ENCODE measurements around the gene AP3S1.

The AP3S1 gene

GRCh38 chr5:115941051-115941675 lies 99.4 kb downstream of the AP3S1 start:
- in situ Hi-C loops (cut with MboI; ENCODE audit: low sequenced_read_pairs) = no loop called here
- no peaks in the 10 kb centered on the region for H3K9me3 ChIP-seq
- no peak for DNase-seq (ENCODE audit: low spot score in 2 of 2)

GRCh38 chr5:115944501-115944900 lies 102.8 kb downstream of the AP3S1 start:
- in situ Hi-C loops (cut with MboI; ENCODE audit: low sequenced_read_pairs) = no loop called here
- H3K27me3 ChIP-seq (ENCODE audit: low read depth) = no peaks in the 10 kb centered on the region

More at GRCh38 chr5:115941051-115941675, 99.4 kb downstream of the AP3S1 start:
- no peaks in the 10 kb centered on the region for H3K36me3 ChIP-seq (replicated peaks)
- no peak overlapping the region for H3K4me3 ChIP-seq
- H3K27me3 ChIP-seq (ENCODE audit: low read depth) = no peaks in the 10 kb centered on the region
- H3K4me1 ChIP-seq = peaks cover 4% of the 10 kb centered on the region

DNA sequence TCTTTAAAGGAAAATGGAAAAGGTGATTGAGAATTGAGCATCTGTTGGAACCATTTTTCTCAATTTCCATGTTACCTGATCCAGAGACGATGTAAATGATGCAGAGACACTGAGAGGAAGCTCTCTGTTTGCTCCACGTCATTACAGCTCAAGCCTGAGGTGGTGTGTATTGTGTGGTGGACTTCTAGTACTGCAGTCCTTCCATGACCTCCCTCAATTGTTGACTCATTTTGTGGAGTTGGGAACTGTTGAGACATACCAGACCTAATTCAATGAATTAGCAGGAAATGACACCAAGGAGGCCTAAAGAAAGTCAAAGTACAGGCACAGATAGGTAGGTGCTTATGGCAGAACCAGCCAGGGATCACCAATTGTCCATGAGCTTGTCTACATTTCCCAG lies 104.9 kb downstream of the AP3S1 start:
- Histone ChIP-seq H3K4me1 (no peaks in the 10 kb centered on the region), H3K36me3 (replicated peaks) (no peaks in the 10 kb centered on the region)
- in situ Hi-C loops (cut with MboI; ENCODE audit: low sequenced_read_pairs) = no loop called here

More at GRCh38 chr5:115944501-115944900, 102.8 kb downstream of the AP3S1 start:
- no peak overlapping the region for H3K4me3 ChIP-seq
- DNase-seq (ENCODE audit: low spot score in 2 of 2) = no peak
- H3K4me1 ChIP-seq = peaks cover under 1% of the 10 kb centered on the region
- H3K36me3 ChIP-seq (replicated peaks) = no peaks in the 10 kb centered on the region
- H3K9me3 ChIP-seq = no peaks in the 10 kb centered on the region

DNA sequence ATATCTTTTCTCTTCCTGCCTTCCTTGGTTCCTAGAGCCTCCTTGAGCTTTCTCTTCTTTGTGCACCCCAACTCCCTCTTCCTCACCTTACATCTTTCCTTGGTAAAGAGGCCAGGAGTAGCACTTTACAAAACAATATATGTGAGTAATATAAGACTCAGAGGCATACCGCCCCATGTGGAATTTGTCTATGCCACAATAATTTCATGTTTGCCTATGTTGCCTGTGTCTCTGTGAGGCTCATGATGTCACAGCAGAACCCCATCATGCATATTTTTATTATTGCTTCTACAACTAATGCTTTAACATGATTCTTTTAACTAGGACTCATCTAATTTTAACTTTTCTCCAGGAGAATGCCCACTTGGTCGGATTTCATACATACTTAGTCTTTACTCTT lies 105.5 kb downstream of the AP3S1 start:
- no peak for DNase-seq (ENCODE audit: low spot score in 2 of 2)
- Histone ChIP-seq H3K36me3 (replicated peaks) (no peaks in the 10 kb centered on the region), H3K9me3 (no peaks in the 10 kb centered on the region), H3K27me3 (ENCODE audit: low read depth) (no peaks in the 10 kb centered on the region), H3K4me3 (no peak overlapping the region), H3K4me1 (no peaks in the 10 kb centered on the region)
- in situ Hi-C loops (cut with MboI; ENCODE audit: low sequenced_read_pairs) = no loop called here

More for the DNA sequence above, 104.9 kb downstream of the AP3S1 start:
- no peaks in the 10 kb centered on the region for H3K27me3 ChIP-seq (ENCODE audit: low read depth)
- H3K4me3 ChIP-seq = no peak overlapping the region
- DNase-seq (ENCODE audit: low spot score in 2 of 2) = no peak
- no peaks in the 10 kb centered on the region for H3K9me3 ChIP-seq

DNA sequence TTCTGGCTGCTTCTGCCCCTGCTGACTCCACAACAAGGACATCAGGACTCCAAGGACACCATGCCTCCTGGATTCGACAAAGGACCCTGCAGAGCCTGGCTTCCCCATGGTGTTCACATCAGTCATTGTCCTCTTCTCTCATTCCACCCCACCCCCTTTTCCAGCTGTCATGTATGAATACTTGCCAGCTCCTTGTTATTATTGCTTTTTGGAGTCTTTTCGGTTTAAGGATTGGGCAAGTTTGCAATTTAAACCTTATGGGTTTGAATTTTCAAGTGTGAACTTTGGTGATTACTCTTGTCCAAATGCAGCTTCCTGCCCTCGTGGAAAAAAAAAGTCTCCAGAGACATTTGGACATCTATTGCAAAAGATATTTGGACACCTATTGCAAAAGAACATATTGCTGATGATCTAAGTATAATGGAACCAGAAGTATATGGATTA lies 106.4 kb downstream of the AP3S1 start:
- Histone ChIP-seq H3K36me3 (replicated peaks) (no peaks in the 10 kb centered on the region), H3K4me3 (no peak overlapping the region), H3K27me3 (ENCODE audit: low read depth) (no peaks in the 10 kb centered on the region), H3K4me1 (no peaks in the 10 kb centered on the region), H3K9me3 (no peaks in the 10 kb centered on the region)
- in situ Hi-C loops (cut with MboI; ENCODE audit: low sequenced_read_pairs) = no loop called here
- no peak for DNase-seq (ENCODE audit: low spot score in 2 of 2)

DNA sequence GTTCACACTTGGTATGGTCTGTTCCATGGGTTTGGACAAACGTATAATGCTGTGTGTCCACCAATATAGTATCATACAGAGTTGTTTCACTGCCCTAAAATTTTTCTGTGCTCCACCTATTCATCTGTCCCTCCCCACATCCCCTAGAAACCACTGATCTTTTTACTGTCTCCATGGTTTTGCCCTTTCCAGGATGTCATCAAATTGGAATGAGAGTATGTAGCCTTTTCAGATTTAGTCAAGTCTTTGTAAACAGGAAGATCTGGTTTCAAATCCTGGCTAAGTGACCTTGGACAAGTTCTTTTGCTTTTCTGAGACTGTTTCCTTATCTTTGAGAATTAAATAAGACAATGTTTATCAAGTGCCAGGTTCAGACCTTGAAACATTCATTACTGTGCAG lies 107.4 kb downstream of the AP3S1 start:
- DNase-seq (ENCODE audit: low spot score in 2 of 2) = no peak
- in situ Hi-C loops (cut with MboI; ENCODE audit: low sequenced_read_pairs) = no loop called here
- no peaks in the 10 kb centered on the region for H3K27me3 ChIP-seq (ENCODE audit: low read depth)

GRCh38 chr5:115952588-115952987 lies 110.9 kb downstream of the AP3S1 start:
- H3K4me3 ChIP-seq = no peak overlapping the region
- no peaks in the 10 kb centered on the region for H3K4me1 ChIP-seq
- H3K27me3 ChIP-seq (ENCODE audit: low read depth) = no peaks in the 10 kb centered on the region
- no peak for DNase-seq (ENCODE audit: low spot score in 2 of 2)
- no peaks in the 10 kb centered on the region for H3K9me3 ChIP-seq
- in situ Hi-C loops (cut with MboI; ENCODE audit: low sequenced_read_pairs) = no loop called here
- H3K36me3 ChIP-seq (replicated peaks) = no peaks in the 10 kb centered on the region

More for the DNA sequence above, 107.4 kb downstream of the AP3S1 start:
- Histone ChIP-seq H3K4me1 (no peaks in the 10 kb centered on the region), H3K4me3 (no peak overlapping the region), H3K9me3 (no peaks in the 10 kb centered on the region), H3K36me3 (replicated peaks) (no peaks in the 10 kb centered on the region)

DNA sequence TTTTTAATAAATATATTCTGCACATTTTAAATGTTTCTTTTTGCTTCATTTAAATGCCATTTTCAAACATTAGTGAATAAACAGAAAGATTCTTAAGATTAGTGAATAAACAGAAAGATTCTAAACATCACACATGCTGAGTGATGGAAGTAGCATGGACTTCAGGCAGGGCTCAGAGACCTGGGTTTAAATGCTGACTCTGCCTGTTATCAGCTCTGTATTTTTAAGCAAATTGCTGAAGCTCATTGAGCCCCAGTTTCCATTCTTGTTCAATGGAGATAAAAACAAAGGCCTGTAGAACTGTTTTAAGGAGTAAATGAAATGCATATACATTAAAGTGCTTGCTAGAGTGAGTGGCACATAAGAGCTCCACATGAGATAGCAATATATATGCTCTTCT lies 112.4 kb downstream of the AP3S1 start:
- no peak for DNase-seq (ENCODE audit: low spot score in 2 of 2)
- Histone ChIP-seq H3K4me1 (no peaks in the 10 kb centered on the region), H3K27me3 (ENCODE audit: low read depth) (no peaks in the 10 kb centered on the region), H3K4me3 (no peak overlapping the region), H3K9me3 (no peaks in the 10 kb centered on the region), H3K36me3 (replicated peaks) (no peaks in the 10 kb centered on the region)
- in situ Hi-C loops (cut with MboI; ENCODE audit: low sequenced_read_pairs) = no loop called here

GRCh38 chr5:115956957-115957356 lies 115.2 kb downstream of the AP3S1 start:
- H3K36me3 ChIP-seq (replicated peaks) = no peaks in the 10 kb centered on the region
- no peak for DNase-seq (ENCODE audit: low spot score in 2 of 2)

DNA sequence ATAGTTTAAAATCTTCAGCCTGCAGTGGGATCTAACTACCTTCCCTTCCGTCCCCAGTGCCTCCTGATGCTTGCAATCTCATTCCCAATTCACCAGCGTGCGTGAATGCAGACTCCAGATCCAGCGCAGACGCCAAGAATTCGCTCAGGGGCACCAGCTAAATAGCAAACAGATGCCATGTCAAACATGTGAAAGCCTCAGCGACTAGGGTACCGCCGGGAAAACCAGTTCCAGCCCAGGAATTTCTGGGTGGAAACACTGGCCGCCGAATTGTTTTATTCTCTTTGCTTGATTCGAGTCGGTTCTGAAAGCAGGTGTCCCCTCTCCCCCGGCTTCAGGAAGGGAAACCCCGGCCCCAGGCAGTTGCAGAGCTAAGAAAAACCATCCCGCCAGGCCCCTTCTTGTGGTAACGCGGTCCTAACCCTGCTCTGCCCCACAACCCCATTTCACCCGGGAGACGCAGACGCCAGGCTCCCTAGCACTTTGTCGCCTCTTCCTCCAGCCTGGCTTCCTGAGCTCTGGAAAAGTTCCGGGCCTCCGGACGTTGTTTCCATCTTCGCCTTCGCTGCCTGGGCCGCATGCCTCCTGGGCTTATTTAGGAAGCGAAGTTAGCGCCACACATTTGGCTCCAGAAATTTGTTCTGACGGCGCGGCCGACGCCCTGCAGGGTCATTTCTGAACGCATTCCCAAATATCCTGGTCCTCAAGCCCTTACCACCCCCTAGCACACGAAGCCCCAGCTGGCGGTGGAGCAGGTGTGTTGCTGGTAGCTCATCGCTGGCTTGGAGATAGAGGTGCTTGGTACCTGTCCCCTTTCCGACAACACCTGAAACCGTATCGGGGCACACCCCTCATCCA lies 119.9 kb downstream of the AP3S1 start:
- Histone ChIP-seq H3K9me3 (no peaks in the 10 kb centered on the region), H3K4me1 (no peaks in the 10 kb centered on the region), H3K36me3 (replicated peaks) (no peaks in the 10 kb centered on the region), H3K27me3 (ENCODE audit: low read depth) (no peaks in the 10 kb centered on the region), H3K4me3 (no peak overlapping the region)
- in situ Hi-C loops (cut with MboI; ENCODE audit: low sequenced_read_pairs) = no loop called here
- DNase-seq (ENCODE audit: low spot score in 2 of 2) = no peak

More at GRCh38 chr5:115956957-115957356, 115.2 kb downstream of the AP3S1 start:
- H3K4me3 ChIP-seq = no peak overlapping the region
- H3K27me3 ChIP-seq (ENCODE audit: low read depth) = no peaks in the 10 kb centered on the region
- H3K4me1 ChIP-seq = no peaks in the 10 kb centered on the region
- in situ Hi-C loops (cut with MboI; ENCODE audit: low sequenced_read_pairs) = no loop called here
- H3K9me3 ChIP-seq = no peaks in the 10 kb centered on the region

DNA sequence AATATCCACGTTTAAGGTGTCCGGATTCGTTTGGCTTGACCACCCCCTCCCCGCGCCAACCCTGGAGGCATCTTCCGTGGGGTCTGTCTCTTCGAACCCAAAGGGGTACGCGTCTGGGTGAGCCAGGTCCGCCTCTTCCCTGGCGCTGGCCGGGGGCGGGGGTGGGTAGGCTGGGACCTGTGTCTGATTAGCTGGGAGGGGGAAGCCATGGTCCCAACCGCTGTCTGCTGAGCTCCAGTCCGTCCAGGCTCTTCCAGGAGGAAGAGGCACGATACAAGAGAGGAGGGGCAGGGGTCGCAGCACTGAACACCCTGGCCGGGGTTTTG lies 120.5 kb downstream of the AP3S1 start, which contains the start of gene LVRN:
LVRN (plus strand) TSS at position 237 of the 326 bp plus-strand sequence. CDS start 143 bp downstream, outside the sequence.
- no peaks in the 10 kb centered on the region for H3K27me3 ChIP-seq (ENCODE audit: low read depth)
- in situ Hi-C loops (cut with MboI; ENCODE audit: low sequenced_read_pairs) = no loop called here
- H3K4me1 ChIP-seq = no peaks in the 10 kb centered on the region
- no peaks in the 10 kb centered on the region for H3K9me3 ChIP-seq
- H3K36me3 ChIP-seq (replicated peaks) = no peaks in the 10 kb centered on the region
- H3K4me3 ChIP-seq = no peak within 1 kb of the TSS
- DNase-seq (ENCODE audit: low spot score in 2 of 2) = no peak

DNA sequence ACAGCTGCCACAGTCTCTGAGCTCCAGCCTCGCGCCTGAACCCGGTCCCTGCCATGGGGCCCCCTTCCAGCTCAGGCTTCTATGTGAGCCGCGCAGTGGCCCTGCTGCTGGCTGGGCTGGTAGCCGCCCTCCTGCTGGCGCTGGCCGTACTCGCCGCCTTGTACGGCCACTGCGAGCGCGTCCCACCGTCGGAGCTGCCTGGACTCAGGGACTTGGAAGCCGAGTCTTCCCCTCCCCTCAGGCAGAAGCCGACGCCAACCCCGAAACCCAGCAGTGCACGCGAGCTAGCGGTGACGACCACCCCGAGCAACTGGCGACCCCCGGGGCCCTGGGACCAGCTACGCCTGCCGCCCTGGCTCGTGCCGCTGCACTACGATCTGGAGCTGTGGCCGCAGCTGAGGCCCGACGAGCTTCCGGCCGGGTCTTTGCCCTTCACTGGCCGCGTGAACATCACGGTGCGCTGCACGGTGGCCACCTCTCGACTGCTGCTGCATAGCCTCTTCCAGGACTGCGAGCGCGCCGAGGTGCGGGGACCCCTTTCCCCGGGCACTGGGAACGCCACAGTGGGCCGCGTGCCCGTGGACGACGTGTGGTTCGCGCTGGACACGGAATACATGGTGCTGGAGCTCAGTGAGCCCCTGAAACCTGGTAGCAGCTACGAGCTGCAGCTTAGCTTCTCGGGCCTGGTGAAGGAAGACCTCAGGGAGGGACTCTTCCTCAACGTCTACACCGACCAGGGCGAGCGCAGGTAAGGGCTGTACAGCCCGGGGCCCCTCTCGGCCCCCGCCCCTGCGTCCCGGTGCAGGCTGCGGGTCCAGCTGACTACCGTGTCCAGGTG lies 121.0 kb downstream of the AP3S1 start:
- no peaks in the 10 kb centered on the region for H3K36me3 ChIP-seq (replicated peaks)
- DNase-seq (ENCODE audit: low spot score in 2 of 2) = no peak
- H3K4me3 ChIP-seq = no peak overlapping the region
- in situ Hi-C loops (cut with MboI; ENCODE audit: low sequenced_read_pairs) = no loop called here
- H3K4me1 ChIP-seq = no peaks in the 10 kb centered on the region
- no peaks in the 10 kb centered on the region for H3K9me3 ChIP-seq
- no peaks in the 10 kb centered on the region for H3K27me3 ChIP-seq (ENCODE audit: low read depth)

DNA sequence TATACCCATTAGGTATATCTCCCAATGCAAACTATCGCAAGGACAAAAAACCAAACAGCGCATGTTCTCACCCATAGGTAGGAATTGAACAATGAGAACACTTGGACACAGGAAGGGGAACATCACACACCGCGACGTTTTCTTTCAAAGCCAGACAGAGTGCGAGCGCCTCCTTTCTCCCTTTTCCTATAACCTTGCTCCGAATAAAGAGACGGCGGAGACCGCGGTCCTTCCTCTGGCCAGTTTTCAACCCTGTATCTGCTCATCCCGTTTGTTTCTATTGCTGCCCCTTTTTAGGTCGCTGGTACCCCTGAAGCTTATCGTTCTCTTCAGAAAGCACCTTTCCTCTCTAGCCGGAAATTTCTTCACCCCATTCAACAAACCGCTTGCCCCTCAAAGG lies 121.8 kb downstream of the AP3S1 start:
- in situ Hi-C loops (cut with MboI; ENCODE audit: low sequenced_read_pairs) = no loop called here
- no peak overlapping the region for H3K4me3 ChIP-seq
- H3K36me3 ChIP-seq (replicated peaks) = no peaks in the 10 kb centered on the region
- no peaks in the 10 kb centered on the region for H3K4me1 ChIP-seq
- no peaks in the 10 kb centered on the region for H3K9me3 ChIP-seq
- H3K27me3 ChIP-seq (ENCODE audit: low read depth) = no peaks in the 10 kb centered on the region
- DNase-seq (ENCODE audit: low spot score in 2 of 2) = no peak
